ENCODE results near the gene TECPR2.

The TECPR2 gene

DNA sequence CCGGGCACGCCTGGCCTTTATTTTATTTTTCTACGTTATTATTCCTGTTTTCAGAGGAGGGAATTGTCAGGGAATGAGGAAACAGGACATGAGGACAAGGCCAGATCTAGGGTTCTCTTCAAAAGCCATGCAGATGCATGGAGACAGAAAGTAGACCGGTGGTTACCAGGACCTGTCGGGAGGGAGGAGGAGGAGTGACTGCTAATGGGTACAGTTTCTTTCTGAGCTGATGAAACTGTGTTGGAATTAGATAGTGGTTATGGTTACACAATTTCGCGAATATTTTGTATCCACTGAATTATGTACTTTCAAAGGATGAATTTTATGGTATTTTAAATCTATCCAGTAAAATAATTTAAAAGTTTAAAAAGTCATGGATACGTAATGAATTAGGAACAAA, 31.9 kb upstream of the TECPR2 start:
- DNase-seq (ENCODE audit: low read depth): no peak
- TF ChIP-seq MAX (IDR thresholded peaks at IDR 0.05; ENCODE audit: low read depth, low read length) (no peak), MYC (IDR thresholded peaks at IDR 0.05; ENCODE audit: low read depth, low read length) (no peak), POLR2A (IDR thresholded peaks at IDR 0.05; ENCODE audit: extremely low read depth, insufficient read length) (no peak)
- TF ChIP-seq, protein P1, sequence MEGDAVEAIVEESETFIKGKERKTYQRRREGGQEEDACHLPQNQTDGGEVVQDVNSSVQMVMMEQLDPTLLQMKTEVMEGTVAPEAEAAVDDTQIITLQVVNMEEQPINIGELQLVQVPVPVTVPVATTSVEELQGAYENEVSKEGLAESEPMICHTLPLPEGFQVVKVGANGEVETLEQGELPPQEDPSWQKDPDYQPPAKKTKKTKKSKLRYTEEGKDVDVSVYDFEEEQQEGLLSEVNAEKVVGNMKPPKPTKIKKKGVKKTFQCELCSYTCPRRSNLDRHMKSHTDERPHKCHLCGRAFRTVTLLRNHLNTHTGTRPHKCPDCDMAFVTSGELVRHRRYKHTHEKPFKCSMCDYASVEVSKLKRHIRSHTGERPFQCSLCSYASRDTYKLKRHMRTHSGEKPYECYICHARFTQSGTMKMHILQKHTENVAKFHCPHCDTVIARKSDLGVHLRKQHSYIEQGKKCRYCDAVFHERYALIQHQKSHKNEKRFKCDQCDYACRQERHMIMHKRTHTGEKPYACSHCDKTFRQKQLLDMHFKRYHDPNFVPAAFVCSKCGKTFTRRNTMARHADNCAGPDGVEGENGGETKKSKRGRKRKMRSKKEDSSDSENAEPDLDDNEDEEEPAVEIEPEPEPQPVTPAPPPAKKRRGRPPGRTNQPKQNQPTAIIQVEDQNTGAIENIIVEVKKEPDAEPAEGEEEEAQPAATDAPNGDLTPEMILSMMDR (IDR thresholded peaks at IDR 0.05; ENCODE audit: low read depth, low read length): no peak
- no peak overlapping the region for H3K4me3 ChIP-seq (ENCODE audit: low read depth, low read length)

- DNase-seq (ENCODE audit: low read depth): no peak
- no peak for TF ChIP-seq MAX (IDR thresholded peaks at IDR 0.05; ENCODE audit: low read depth, low read length)
- TF ChIP-seq, protein P1 (IDR thresholded peaks at IDR 0.05; ENCODE audit: low read depth, low read length): no peak
- TF ChIP-seq POLR2A (IDR thresholded peaks at IDR 0.05; ENCODE audit: extremely low read depth, insufficient read length): no peak
- TF ChIP-seq MYC (IDR thresholded peaks at IDR 0.05; ENCODE audit: low read depth, low read length): no peak
- no peak overlapping the region for H3K4me3 ChIP-seq (ENCODE audit: low read depth, low read length)
Measured at GRCh38 chr14:102333390-102333789, 29.4 kb upstream of the TECPR2 start.

- DNase-seq (ENCODE audit: low read depth): no peak
- no peak overlapping the region for H3K4me3 ChIP-seq (ENCODE audit: low read depth, low read length)
- TF ChIP-seq POLR2A (IDR thresholded peaks at IDR 0.05; ENCODE audit: extremely low read depth, insufficient read length) (no peak), MYC (IDR thresholded peaks at IDR 0.05; ENCODE audit: low read depth, low read length) (no peak), MAX (IDR thresholded peaks at IDR 0.05; ENCODE audit: low read depth, low read length) (no peak)
- TF ChIP-seq, protein P1 (IDR thresholded peaks at IDR 0.05; ENCODE audit: low read depth, low read length): no peak
Measured at GRCh38 chr14:102333795-102334705, 28.7 kb upstream of the TECPR2 start.

GRCh38 chr14:102335163-102335562, 27.6 kb upstream of the TECPR2 start:
- no peak for TF ChIP-seq POLR2A (IDR thresholded peaks at IDR 0.05; ENCODE audit: extremely low read depth, insufficient read length)
- TF ChIP-seq MAX (IDR thresholded peaks at IDR 0.05; ENCODE audit: low read depth, low read length): no peak
- TF ChIP-seq, protein P1 (IDR thresholded peaks at IDR 0.05; ENCODE audit: low read depth, low read length): no peak
- TF ChIP-seq MYC (IDR thresholded peaks at IDR 0.05; ENCODE audit: low read depth, low read length): no peak
- no peak overlapping the region for H3K4me3 ChIP-seq (ENCODE audit: low read depth, low read length)
- DNase-seq (ENCODE audit: low read depth): no peak

GRCh38 chr14:102338724-102339123, 24.0 kb upstream of the TECPR2 start:
- no peak for DNase-seq (ENCODE audit: low read depth)
- TF ChIP-seq MYC (IDR thresholded peaks at IDR 0.05; ENCODE audit: low read depth, low read length) (no peak), POLR2A (IDR thresholded peaks at IDR 0.05; ENCODE audit: extremely low read depth, insufficient read length) (no peak), MAX (IDR thresholded peaks at IDR 0.05; ENCODE audit: low read depth, low read length) (no peak)
- TF ChIP-seq, protein P1 (IDR thresholded peaks at IDR 0.05; ENCODE audit: low read depth, low read length): no peak
- H3K4me3 ChIP-seq (ENCODE audit: low read depth, low read length): no peak overlapping the region
